Embryonic facial prominence (tissue), 1 donor: ENCODE measurements around the gene IL4R.
"Not testable (repeated sequence)": the region's sequence is repeated elsewhere in the genome, so short reads cannot be mapped to it uniquely, and the experiment has no call there.

Source experiments
- DNase-seq: peaks from one replicate; pipeline ENCODE4 v3.0.0-alpha.2; 2016; ENCODE audit errors: extremely low spot score

Gene IL4R

DNA sequence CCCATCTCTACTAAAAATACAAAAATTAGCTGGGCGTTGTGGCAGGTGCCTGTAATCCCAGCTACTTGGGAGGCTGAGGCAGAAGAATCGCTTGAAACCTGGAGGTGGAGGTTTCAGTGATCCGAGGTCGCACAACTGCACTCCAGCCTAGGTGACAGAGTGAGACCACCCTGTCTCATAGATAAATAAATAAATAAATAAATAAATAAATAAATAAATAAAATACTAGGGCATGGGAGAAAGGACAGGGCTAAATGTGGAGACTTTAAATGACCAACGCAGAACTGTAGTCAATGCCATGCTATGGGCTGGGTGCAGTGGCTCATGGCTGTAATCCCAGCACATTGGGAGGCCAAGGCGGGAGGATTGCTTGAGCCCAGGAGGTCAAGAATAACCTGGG lies 25.5 kb upstream of the IL4R start:
- DNase-seq, result not testable (repeated sequence)

DNA sequence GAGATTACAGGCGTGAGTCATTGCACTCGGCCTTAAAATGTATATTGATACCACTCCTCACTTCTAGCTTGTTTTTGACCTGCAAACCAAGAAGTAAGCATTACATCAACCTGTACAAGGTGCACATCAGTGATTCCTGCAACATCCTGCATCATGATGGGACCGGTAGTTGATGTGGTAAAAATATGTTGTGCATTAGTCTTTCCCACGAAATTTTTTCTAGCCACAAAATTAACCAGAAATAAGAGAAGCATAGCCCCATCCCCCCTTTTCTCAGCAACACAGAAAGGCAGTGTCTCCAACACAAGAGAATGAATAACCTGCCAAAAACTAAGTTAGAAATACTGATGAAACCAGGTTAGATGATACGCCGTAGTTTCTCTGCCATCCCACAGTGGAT lies 24.1 kb upstream of the IL4R start:
- DNase-seq, result no peak

DNA sequence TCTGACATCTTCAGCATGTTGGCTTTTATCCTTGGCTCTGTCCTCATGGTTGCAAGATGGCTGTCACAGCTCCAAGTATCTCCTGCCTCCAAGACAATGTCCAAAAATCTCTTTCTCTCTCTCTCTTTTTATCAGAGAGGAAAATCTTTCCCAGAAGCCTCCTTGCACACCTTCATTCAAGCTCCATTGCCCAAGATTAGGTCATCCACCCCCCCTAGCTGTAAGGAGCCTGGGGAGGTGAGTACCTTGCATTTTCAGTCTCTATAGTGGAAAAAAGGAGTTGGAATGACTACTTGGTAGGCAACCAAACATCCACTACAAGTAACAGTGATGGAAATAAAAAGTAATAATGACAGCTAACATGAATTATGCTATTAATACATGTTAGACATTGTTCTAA lies 23.2 kb upstream of the IL4R start:
- no peak for DNase-seq

DNA sequence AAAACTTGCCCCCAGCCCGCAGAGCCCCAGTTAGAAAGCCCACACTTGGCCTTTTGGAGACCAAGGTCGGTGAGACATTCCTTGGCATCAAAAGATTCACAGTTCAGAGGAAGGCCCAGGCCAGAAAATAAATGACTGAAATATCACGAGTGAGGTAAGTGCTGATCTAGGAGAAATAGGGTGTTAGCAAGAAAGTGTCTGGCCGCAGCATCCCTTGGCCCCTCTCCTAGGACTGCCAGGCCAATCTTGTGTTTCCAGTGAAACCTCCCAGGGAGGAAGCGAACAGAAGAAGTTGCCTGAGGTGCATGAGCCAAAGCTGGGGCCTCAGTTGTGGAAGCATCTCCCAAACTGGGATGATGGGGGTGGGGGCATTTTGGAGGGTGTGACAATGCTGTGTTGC lies 22.7 kb upstream of the IL4R start:
- no peak for DNase-seq

DNA sequence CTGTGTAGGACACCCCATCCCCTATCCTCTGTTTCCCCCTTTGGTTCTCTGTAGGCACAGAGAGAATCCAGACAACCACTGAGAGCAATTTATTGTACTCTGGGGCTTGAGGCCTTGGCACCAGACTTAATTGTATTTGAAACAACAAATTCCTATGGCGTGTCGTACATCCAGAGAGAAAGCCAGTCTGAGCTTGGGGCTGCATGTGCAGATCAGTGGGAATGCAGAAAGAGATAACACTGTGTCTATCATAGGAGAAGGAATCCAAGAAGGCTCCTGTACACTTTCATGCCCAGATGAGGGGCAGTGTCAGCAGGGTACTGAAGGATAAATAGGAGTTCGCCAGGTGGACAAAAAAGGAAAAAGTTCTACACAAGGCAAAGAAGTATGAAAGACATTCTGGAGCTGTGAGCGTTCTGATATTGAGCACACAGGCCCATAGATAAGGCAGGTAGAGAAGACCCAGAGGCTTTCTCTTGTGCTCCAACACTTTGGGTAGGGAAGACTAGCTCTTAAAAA lies 22.0 kb upstream of the IL4R start:
- no peak for DNase-seq

DNA sequence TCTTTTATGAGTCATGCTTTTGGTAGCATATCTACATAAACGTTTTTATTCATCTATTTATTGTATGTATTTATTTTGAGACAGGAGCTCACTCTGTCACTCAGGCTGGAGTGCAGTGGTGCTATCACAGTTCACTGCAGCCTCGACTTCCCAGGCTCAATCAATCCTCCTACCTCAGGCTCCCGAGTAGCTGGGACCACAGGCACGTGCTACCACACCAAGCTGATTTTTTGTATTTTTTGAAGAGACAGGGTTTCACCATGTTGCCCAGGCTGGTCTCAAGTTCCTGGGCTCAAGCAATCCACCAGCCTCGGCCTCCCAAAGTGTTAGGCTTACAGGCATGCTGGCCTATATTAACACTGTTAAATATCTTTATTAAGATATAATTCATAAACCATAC lies 20.4 kb upstream of the IL4R start:
- no peak for DNase-seq

DNA sequence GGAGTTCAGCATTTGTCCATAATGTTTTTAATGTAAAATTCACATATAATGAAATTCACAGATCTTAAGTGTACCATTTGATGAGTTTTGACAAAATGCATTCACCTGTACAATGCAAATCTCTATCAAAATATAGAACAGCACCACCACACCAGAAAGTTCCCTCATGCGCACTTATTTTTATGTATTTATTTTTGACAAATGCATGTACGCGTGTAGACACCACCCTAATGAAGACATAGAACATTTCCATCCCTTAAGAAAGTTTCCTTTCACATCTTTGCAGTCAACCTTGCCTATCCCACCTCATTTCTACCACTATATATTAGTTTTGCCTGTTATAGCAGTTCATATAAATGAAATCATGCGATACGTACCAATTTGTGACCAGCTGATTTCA lies 15.6 kb upstream of the IL4R start:
- no peak for DNase-seq

DNA sequence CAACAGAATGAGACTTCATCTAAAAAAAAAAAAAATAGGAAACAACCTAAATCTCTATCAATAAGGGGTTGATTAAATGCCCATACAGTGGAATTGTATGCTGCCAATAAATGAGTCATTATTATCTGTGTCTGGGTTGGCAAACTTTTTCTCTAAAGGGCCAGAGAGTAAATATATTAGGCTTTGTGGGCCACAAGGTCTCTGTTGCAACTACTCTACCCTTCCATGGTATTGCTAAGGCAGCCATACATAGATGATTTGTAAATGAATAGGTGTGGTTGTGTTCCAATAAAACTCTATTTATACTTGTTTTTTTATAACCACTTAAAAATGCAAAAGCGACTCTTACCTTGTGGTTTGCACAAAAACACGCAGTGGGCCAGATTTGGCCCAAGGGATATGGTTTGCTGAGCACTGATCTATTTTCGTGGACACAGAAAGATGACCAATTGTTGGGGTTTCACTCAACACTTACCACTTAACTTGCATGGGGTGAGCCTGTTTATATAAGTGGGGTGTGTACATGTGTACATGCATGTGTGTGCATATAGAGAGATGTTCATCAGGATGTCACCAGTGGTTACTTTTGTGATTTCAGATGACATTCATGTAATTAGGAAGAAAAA lies 12.4 kb upstream of the IL4R start:
- no peak for DNase-seq

DNA sequence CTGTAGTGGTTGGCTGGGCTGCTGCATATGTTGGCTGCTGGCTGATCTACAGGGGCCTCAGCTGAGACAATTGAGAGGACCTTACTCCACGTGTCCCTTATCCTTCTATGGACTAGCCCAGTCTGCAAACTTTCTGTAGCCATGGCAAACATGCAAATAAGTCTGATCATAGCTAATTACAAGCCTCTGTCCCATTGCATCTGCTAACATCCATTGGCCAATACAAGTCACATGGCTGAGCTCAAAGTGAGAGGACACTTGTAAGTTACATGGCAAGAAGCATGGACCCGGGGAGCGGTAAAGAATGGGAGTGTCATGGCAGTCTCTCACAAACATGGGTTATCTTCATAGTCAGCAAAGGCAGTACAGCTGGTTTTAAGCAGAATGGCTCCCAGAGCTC lies 11.6 kb upstream of the IL4R start:
- no peak for DNase-seq

DNA sequence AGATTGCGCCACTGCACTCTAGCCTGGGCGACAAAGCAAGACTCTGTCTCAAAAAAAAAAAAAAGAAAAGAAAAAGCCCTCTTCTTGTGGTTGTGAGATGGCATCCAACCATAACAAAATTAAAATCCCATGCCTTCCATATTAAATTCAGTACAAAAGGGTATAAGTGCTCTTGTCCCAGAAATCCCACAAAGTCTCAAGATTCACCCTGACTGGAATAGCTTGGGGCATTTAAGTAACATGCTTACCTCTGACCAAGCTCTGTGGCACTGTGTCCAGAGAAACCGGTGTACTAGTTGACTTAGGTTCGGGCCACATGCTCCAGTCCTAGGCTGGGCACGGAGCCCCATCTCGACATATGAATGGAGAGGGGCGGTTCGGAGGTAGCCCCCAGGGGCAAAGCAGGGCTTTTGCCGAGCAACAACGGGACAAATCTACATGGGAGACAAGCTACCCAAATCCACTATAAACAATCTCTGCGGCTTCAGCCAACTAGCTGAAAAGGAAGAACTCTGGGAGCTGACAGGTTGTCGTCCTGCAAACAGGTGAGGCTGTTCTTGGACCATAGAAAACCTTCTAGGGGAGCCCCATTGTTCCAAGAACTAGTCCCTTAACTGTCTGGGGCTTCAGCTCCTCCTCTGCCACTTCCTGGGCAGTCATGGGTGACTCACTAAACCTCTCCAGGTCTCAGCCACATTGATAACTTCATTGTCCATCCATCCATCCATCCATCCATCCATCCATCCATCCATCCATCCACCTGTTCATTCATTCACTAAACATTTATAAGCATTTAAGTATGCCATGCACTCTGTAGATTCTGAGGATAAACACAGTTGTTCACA lies 10.3 kb upstream of the IL4R start:
- no peak for DNase-seq

DNA sequence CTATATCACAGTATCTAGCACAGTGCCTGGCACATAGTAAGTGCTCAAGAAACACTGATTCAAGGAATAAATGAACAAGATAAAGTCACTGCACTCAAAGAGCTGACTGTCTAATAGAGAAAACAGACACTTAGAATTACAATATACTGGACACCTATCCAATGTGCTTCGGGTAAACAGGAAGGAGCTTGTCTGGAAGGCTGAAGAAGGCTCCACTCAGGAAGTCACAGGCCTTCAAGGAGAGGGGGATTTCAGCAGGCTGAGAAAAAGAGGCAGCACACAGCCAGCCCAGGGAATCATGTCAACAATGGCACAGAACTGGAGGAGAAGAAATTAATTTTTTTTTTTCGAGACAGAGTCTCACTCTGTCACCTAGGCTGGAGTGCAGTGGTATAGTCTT lies 9.7 kb upstream of the IL4R start:
- DNase-seq, result no peak

DNA sequence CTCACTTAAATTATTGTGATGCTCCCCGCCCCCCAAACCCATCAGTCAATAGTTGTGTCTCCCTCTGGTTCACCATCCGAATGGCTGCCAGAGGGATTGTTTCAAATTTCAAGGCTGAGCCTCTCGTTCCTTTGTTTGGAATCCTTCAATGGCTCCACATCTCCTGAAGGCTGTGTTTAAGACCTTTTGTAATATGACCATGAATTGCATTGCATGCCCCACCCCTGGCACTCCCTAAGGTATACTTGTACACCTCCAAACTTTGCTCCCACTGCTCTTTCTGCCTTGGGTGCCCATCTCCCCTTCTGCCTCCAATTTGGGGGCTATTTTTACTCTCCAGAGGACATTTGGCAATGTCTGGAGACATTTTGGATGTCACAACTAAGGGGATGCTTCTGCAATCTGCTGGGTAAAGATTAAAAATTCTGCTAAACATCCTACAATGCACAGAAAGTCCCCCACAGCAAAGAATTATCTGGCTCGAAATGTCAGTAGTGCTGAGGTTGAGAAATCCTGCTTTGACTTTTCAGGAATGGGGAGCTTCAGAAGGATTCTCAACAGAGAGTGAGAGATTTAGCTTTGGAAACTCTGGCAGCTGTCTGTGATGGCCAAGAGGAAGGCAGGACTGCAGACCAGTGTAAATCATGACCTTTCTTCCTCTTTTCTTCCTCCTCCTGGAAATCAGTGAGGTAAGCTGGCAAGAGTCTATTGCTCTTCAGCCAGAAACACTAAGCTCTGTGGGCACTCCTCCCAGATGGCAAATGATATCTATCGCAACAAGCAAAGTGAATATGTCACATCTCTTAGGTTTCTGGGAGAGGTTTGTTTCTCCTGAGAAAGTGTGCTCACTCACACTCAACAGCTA lies 8.7 kb upstream of the IL4R start:
- no peak for DNase-seq

DNA sequence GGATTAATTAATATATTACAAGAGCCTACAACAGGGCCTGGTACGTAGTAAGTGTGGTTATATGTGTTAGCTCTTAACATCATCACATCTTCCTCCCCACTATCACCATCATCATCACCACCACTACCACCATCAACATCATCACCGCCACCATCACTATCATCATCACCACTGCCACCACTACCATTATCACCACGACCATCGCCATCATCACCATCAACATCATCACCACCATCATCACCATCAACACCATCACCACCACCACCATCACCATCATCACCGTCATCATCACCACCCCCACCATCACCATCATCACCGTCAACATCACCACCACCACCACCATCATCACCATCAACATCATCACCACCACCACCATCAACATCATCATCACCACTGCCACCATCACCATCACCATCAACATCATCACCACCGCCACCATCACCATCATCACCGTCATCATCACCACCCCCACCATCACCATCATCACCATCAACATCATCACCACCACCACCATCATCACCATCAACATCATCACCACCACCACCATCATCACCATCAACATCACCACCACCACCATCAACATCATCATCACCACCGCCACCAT lies 7.8 kb upstream of the IL4R start:
- no peak for DNase-seq

DNA sequence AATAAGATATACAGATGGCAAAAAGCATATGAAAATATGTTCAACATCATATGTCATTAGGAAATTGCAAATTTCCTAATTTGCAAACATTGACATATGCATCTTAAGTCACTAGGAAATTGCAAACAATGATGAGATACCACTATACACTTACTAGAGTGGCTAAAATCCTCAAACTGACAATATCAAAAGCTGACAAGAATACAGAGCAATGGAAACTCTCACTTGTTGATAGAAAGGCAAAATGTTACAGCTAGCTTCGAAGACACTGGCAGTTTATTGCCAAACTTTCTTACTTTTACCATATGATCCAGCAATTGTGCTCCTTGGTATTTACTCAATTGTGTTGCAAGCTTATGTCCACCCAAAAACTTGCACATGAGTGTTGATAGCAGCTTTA lies 5.0 kb upstream of the IL4R start:
- no peak for DNase-seq

DNA sequence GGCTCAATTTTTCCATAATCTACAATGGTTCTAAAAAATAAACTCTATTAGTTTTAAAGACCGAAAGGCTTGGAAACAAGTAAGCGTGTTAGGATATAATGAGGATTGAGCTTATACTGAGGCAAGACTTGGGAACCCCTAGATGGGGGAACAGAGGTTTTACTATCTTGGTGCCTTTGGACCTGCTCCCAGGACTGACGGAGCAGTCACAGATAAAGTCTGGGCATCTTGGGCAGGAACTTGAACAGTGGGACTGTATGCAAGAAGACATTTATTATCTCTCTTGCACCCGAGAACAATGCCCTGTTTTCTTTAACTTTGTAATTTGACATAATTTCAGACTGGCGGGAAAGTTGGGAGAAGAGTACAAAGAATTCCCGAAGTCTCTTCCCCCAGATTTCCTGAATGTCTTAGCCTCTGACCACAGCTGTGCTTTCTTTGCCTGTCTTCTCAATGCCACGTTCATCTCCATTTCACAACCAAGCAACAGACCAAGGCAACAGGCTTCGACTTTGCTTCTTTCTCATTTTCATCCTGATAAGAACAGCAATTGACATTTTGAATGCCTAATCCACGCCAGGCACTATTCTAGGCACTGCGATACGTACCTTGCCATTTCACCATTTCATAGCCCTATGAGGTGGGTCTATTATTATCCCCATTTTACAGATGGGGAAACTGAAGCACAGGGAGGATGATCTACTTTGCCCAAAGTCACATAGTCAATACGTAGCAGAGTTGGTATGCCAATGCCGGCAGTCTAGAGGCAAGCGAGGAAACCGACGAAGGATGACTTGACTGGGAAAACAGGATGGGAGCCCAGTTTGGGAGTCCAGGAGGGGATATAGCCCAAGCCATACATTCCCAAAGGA lies 3.0 kb upstream of the IL4R start:
- DNase-seq, result no peak

DNA sequence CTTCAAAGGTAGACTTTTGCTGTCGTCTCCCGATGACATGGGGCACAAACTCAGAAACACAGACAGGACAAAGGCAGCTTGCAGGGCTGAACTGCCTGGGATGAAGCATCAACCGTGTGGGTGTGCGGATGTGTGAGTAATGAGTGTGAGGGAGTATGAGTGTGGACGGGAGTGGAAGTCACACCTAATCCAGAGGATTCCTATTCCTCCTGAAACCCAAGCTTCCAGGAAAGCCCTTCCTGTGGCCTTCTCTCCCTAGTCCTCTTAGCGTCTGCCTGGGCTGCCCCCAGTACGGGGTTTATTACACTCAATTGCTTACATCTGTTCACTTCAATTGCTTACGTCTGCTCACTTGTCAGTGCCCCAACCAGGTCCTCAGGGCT lies 2.3 kb upstream of the IL4R start:
- no peak for DNase-seq

DNA sequence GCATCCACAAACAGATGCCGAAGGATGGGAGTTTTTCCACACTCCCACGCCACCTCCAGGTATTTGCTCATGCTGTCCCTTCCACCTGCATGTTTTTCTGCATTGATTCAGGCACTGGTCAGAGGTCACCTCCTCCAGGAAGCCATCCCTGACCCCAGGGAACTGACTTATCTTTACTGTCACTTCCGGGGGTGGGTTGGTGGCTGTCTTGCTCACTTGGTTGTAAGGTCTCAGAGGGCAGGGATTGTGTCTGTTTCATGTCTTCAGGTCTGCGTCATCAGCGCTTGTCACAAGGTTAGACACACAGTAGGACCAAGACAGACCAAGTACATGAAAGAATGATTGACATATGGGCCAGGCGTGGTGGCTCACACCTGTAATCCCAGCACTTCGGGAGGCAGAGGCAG lies 1.9 kb upstream of the IL4R start:
- no peak for DNase-seq

DNA sequence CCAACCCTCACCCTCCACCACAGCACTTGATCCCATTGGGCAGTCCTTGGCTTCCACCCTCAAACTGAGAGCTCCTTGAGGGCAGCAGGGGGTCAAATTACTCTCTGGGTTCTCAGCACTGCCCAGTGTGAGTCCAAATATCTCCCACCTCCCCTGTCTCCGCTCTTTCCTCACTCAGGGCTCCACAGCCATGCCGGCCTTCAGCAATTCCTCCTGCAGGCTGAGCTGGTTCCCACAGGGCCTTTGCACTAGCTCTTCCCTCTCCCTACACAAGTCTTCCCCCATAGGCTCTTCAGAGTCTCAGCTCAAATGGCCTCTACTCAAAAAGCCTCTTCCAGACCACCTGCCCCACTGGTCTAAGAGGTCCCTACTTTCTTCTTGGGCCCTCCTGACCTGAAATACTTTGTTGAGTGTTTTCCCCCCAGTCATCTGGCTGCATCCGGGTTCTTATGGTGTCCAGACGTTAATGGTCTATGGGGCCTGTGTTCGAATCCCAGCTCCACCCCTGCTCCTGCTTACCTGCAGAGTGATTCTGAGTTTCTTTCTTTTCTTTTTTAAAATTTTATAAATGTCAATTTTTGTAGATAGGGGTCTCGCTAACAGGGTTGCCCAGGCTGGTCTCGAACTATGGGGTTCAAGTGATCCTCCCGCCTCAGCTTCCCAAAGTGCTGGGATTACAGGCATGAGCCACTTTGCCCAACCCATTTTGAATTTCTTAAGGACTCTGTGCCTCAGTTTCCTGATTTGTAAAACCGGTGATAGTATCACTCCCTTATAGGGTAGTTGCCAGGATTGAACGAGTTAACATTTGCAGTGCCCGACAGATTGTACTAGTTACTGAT lies 973 bp upstream of the IL4R start:
- DNase-seq, result no peak

DNA sequence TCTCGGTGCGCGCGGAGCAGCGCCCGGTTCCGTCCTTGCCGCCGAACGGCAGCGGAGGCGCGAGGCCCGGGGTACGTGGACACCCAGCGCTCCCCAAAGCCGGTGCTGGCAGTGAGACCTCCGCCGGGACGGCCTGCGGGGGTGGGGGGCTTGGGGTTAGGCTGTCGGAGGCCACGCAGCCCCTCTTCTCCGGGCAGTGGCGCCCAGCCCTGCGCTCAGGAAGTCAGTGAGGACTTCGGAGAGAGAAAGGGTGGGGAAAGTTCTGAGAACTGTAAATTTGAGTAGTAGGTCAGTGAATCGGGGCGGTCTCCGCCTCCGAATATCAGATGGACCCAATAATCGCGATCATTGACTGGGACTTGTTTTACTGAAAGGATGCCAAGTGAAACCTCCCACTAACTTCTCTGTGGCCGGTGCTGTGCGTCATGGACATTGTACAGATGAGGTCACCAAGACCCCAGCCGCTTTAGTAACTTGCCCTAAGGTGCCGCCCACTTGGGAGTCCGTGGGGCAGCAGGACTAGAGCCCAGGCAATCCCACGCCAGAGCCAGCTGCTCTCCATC lies 468 bp downstream of the IL4R start:
- no peak for DNase-seq

DNA sequence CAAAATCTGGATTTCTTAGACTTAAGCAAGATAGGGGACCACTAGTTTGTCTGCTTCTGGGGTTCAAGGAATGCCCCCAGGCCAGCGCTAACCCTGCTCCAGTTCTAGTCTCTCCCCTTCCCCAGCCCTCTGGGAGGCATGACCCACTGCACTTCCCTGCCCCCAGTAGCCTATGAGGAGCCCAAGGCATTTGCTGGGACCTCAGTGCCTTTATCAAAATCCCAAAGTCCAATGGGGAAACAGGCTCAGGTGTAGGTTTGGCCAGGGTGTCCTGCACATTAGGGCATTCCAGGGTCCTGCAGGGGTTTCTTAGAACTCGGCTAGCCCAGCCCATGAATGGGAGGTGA lies 1.2 kb downstream of the IL4R start:
- no peak for DNase-seq
